Psoas muscle (tissue), 8 donors: ENCODE measurements around the gene KLHL35. TPM values are rescaled to one million over a fixed set of nuclear protein-coding genes. Genes with fewer than 3 reads are reported as not detected.
A peak's percentile ranks its signal among the peaks of the same experiment; 100 is the strongest.

Experiments used
- ATAC-seq, 4 donors: fragments of 200-7000 bp; cut with Tn5 transposase; one replicate each; pipeline ENCODE4 v1.9.1; 2020; ENCODE audit warnings: moderate library complexity in 3 of 4, mild to moderate bottlenecking in 2 of 4
- DNase-seq, 2 donors: peaks; one replicate each; pipeline ENCODE4 v3.0.0-alpha.2; 2020
- H3K27ac ChIP-seq: fragments of 200-600 bp; one replicate; pipeline ENCODE4 v1.8.0; 2022
- H3K27me3 ChIP-seq, 3 donors: fragments of 200-600 bp in 1 of 3; one replicate each; pipeline versions ENCODE4 v1.6.1 to v1.8.0; 2013 to 2022; ENCODE audit warnings: low read length in 2 of 3, mild to moderate bottlenecking in 2 of 3, moderate library complexity in 1 of 3; ENCODE audit not compliant: insufficient read depth in 3 of 3
- H3K36me3 ChIP-seq, 2 donors: fragments of 200-600 bp in 1 of 2; one replicate each; pipeline versions ENCODE4 v1.6.1 to v1.8.0; 2013 to 2022; ENCODE audit warnings: low read depth in 1 of 2, mild to moderate bottlenecking in 1 of 2, moderate library complexity in 1 of 2; ENCODE audit not compliant: insufficient read depth in 1 of 2
- H3K4me1 ChIP-seq: fragments of 200-600 bp; one replicate; pipeline ENCODE4 v1.8.0; 2022
- H3K4me3 ChIP-seq: fragments of 200-600 bp; one replicate; pipeline ENCODE4 v1.8.0; 2022; ENCODE audit warnings: mild to moderate bottlenecking
- H3K9me3 ChIP-seq: fragments of 200-600 bp; one replicate; pipeline ENCODE4 v1.8.0; 2022
- CTCF ChIP-seq: fragments of 200-600 bp; IDR thresholded peaks from one replicate; pipeline ENCODE4 v1.8.0; 2022; ENCODE audit warnings: antibody characterized with exemption
- WGBS, 3 donors: extraction: QIAGEN DNeasy Blood & Tissue Kit; methylation state at CpG; one replicate each; pipeline versions ENCODE4 v1.1.6 to v1.1.7; 2013; 5-methylcytosine and 5-hydroxymethylcytosine counted together
- intact Hi-C, 2 donors: fragments of 100-400 bp; cut with DNase I; formaldehyde crosslinking; loops; one replicate each; pipeline versions ENCODE4 v1.11.0 to v1.14.2; 2022
- polyA plus RNA-seq, 3 donors: library from polyadenylated mRNA; stranded (reverse); fragments of 200-250 nt; gene quantifications; one replicate each; pipeline ENCODE4 v1.2.3, GENCODE V29; 2013
- total RNA-seq, 4 donors: library from RNA; stranded (reverse); fragmentation: NEBNext Ultra II Directional in 2 of 4; extraction: Animal tissue kit (Norgen Biotek cat#: 25700) in 2 of 4; gene quantifications; one replicate each; pipeline versions ENCODE4 v1.2.1 to v1.2.4, GENCODE V29; 2021 to 2023
- donor health status: healthy with polysubstance abuse.
- donor health status: DM: no; HTN: no; CAD: no; lungs with moderate emphysema.
- donor health status: Bipolar disorder and iron deficiency.
- donor health status: healthy.
- donor health status: DM: yes; HTN: yes; CAD: no.
- donor health status: DM: no; HTN: no; CAD: no.
- donor health status: DM: no; HTN: no; CAD: no.
- donor health status: DM: yes; HTN: yes; CAD: no.

The KLHL35 gene
- total and polyA plus RNA-seq, 7 donors = 0.34 to 4.1 (median 0.56) TPM

- Histone ChIP-seq H3K36me3 (no peaks in the 10 kb centered on the region), H3K27ac (no peak overlapping the region), H3K27me3 (no peaks in the 10 kb centered on the region), H3K4me3 (no peak overlapping the region), H3K4me1 (no peaks in the 10 kb centered on the region), H3K9me3 (no peaks in the 10 kb centered on the region)
- WGBS, 3 donors = 89 to 97% (median 96%) methylated on average over 11 of the region's 11 CpGs
- intact Hi-C loops = loop anchor here in 1 of 2 donors (5.0 kb wide), 1 partner anchor 62 kb away; no protein-coding TSS in a partner anchor
- no peak for TF ChIP-seq CTCF
- ATAC-seq = no peak
- DNase-seq = no peak
Measured at GRCh38 chr11:75449776-75450175, 16.8 kb upstream of the KLHL35 start.

- Histone ChIP-seq H3K4me1 (no peaks in the 10 kb centered on the region), H3K27ac (no peak overlapping the region), H3K4me3 (no peak overlapping the region), H3K36me3 (peaks cover 0 to under 1% of the 10 kb centered on the region in 2 donors), H3K9me3 (no peaks in the 10 kb centered on the region), H3K27me3 (no peaks in the 10 kb centered on the region)
- WGBS, 3 donors = 88 to 95% (median 91%) methylated on average over 10 of the region's 10 CpGs
- ATAC-seq (no peak), DNase-seq (no peak)
- no peak for TF ChIP-seq CTCF
- intact Hi-C loops = loop anchor here in 1 of 2 donors (5.0 kb wide), 1 partner anchor 62 kb away; no protein-coding TSS in a partner anchor
Measured at GRCh38 chr11:75449271-75449670, 16.3 kb upstream of the KLHL35 start.

- TF ChIP-seq CTCF = no peak
- ATAC-seq (no peak), DNase-seq (no peak)
- peaks cover 0 to 5% of the 10 kb centered on the region in 2 donors for H3K36me3 ChIP-seq
- H3K4me1 ChIP-seq = no peaks in the 10 kb centered on the region
- no peaks in the 10 kb centered on the region for H3K27me3 ChIP-seq
- 73 to 83% (median 79%) methylated on average over 5 of the region's 5 CpGs for WGBS, 3 donors
- no peak overlapping the region for H3K27ac ChIP-seq
- intact Hi-C loops = loop anchor here in 1 of 2 donors (5.0 kb wide), 1 partner anchor 60 kb away; no protein-coding TSS in a partner anchor
- no peaks in the 10 kb centered on the region for H3K9me3 ChIP-seq
- H3K4me3 ChIP-seq = no peak overlapping the region
Measured at GRCh38 chr11:75447415-75447814, 14.4 kb upstream of the KLHL35 start.

GRCh38 chr11:75445315-75445953, 12.4 kb upstream of the KLHL35 start:
- H3K27ac ChIP-seq = no peak overlapping the region
- intact Hi-C loops = loop anchor here in 1 of 2 donors (1.0 to 5.0 kb wide), 2 partner anchors 58 to 87 kb away; no protein-coding TSS in a partner anchor
- H3K36me3 ChIP-seq = peaks cover 0 to 5% of the 10 kb centered on the region in 2 donors
- H3K9me3 ChIP-seq = no peaks in the 10 kb centered on the region
- peak; percentile 99 for TF ChIP-seq CTCF
- no peaks in the 10 kb centered on the region for H3K4me1 ChIP-seq
- no peak overlapping the region for H3K4me3 ChIP-seq
- ATAC-seq = peak; percentile 83 to 95 (median 87)
- WGBS, 3 donors = 10 to 12% (median 12%) methylated on average over 6 of the region's 6 CpGs
- peak; percentile 75 to 84 for DNase-seq
- H3K27me3 ChIP-seq = no peaks in the 10 kb centered on the region
